ENCODE data around the gene TNS1. TPM values are rescaled to one million over a fixed set of nuclear protein-coding genes. Genes with fewer than 3 reads are reported as not detected.

TNS1 gene
- total RNA-seq, 4 donors from 2014 or later: 57.7 to 120 (median 95.7) TPM

DNA sequence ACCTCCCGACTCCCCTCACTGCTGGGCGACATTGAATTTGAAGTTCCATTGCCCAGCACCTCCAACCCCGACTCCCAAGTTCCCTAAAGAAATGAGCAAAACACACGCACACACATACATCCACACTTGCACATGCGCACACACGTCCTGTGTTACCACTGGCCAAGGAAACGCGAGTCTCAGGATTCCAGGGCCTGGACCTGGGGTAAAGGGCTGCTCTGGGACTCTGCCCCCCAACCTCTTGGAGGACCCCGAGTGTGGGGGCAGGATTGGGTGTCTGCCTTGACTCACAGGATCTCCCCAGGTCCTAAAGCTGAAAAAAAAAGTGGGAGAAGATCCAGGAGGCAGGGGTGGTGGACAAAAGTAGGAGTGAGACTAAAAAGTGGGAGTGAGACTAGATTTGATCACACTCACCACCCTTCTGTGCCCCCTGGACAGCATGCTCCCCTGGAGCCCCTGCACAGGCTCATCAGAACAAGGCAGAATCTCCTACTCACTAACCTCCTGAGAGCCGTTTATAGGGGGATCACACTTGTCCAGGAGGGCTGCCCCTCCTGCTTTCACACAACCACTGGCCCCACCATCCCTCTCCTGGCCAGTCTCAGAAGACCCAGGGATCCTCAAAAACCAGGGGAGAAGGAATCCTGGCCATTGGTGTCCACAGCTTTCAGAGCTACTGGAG is 202.2 kb downstream of the TNS1 start:
- WGBS, 2 donors: 76 to 78% methylated on average over 10 of the region's 10 CpGs
- peak in 1 of 2 donors; percentile 79 for DNase-seq (ENCODE audit: low spot score in 2 of 2)
- TF ChIP-seq, protein P1, sequence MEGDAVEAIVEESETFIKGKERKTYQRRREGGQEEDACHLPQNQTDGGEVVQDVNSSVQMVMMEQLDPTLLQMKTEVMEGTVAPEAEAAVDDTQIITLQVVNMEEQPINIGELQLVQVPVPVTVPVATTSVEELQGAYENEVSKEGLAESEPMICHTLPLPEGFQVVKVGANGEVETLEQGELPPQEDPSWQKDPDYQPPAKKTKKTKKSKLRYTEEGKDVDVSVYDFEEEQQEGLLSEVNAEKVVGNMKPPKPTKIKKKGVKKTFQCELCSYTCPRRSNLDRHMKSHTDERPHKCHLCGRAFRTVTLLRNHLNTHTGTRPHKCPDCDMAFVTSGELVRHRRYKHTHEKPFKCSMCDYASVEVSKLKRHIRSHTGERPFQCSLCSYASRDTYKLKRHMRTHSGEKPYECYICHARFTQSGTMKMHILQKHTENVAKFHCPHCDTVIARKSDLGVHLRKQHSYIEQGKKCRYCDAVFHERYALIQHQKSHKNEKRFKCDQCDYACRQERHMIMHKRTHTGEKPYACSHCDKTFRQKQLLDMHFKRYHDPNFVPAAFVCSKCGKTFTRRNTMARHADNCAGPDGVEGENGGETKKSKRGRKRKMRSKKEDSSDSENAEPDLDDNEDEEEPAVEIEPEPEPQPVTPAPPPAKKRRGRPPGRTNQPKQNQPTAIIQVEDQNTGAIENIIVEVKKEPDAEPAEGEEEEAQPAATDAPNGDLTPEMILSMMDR (IDR thresholded peaks at IDR 0.05): no peak
- no peak for TF ChIP-seq POLR2A (IDR thresholded peaks at IDR 0.05)
- H3K4me3 ChIP-seq (ENCODE audit: low read depth, poor library complexity, severe bottlenecking): no peak overlapping the region
- intact Hi-C loops (cut with DNase I; ENCODE audit: low total_unique reads): no loop called here

DNA sequence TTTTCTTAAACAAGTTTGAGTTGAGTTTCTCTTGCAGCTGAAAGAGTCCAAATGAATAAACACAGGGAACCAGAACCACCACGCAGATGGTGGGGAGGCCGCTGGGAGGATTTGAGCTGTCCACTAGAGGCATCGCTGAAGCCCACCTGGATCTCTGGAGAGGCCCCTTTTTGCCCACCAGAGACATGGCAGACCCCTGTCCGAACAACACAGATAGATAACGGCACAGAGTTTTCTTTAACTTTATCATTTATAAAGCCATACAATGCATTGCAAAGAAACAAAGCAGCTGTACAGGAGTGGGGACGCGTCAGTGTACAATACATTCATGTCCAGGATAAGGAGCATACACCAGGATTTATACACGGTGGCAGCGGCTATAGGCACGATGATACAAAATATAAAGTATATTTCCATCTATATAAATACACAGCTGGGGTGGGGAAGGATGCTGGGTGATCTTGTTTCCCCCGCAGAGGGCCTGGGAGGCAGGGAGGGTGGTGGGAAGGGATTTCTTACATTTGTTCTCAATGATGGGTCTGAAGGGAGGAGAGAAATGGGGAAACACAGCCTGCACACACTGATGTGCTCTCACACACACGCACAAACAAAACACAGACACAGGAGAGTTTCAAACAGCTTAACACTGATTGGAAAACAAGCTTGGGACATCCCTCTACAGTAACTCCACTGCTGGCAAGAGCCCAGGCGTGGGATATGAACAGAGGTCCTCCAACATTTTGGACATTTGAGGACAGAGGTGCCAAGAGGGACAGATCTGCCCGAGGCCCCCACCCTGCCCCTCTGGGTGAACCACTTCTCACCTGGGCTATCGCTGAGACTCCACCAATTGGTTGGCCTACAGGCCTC is 203.0 kb downstream of the TNS1 start:
- DNase-seq (ENCODE audit: low spot score in 2 of 2): peak in 1 of 2 donors; percentile 73
- TF ChIP-seq, protein P1 (IDR thresholded peaks at IDR 0.05): no peak
- TF ChIP-seq POLR2A (IDR thresholded peaks at IDR 0.05): no peak
- H3K4me3 ChIP-seq (ENCODE audit: low read depth, poor library complexity, severe bottlenecking): no peak overlapping the region
- intact Hi-C loops (cut with DNase I; ENCODE audit: low total_unique reads): no loop called here
- 84 to 90% methylated on average over 15 of the region's 15 CpGs for WGBS, 2 donors

DNA sequence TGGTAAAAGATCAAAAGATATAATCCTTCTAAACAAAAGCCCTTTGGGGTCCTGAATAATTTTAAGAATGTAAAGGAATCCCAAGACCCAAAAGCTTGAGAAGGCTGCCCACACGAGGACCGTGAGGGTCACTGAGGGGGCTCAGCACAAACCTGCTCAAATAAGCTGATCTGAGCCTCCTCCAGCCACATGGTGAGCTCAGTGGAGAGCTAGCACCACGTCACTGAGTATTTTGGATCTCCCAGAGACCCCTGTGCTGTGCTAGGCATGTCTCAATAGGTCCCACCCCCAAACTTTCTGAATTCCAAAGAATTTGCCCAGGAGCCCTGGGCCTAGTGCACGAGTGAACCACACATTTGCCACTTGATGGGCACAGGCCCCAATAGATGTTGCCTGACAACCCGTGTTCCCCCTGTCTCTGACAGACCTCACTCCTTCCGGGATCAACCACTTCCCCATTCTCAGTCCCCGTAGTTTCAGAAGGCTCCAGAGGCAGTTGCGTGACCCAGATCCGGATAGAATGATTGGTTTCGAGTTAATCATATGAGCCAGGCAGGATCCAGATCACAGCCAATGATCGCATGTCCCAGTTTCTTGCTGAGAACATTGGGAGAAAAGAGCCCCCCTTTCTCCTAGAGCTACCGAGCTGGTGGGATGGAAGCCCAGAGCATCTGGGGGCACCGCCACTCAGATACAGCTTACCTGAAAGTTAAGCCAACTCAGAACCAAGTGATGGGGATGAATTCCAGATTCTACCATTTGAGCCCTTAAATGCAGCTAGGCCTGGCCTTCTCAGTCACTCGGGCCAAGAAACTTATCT is 203.8 kb downstream of the TNS1 start:
- TF ChIP-seq, protein P1 (IDR thresholded peaks at IDR 0.05): no peak
- TF ChIP-seq POLR2A (IDR thresholded peaks at IDR 0.05): no peak
- 74 to 86% methylated on average over 14 of the region's 14 CpGs for WGBS, 2 donors
- DNase-seq (ENCODE audit: low spot score in 2 of 2): peak; percentile 50 to 84
- H3K4me3 ChIP-seq (ENCODE audit: low read depth, poor library complexity, severe bottlenecking): no peak overlapping the region
- intact Hi-C loops (cut with DNase I; ENCODE audit: low total_unique reads): no loop called here

DNA sequence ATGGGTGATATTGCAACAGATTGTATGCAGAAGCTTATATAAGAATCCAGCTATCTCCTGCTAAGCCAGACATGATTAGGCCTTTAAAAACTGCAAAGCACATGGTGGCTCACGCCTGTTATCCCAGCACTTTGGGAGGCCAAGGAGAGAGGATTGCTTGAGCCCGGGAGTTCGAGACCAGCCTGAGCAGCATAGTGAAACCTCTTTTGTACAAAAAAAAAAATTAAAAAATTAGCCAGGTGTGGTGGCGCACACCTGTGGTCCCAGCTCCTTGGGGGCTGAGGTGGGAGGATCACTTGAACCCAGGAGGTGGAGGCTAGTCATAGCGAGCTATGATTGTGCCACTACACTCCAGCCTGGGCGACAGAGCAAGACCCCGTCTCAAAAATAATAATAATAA is 204.6 kb downstream of the TNS1 start:
- WGBS, 2 donors: 93 to 94% methylated on average over 7 of the region's 7 CpGs
- DNase-seq (ENCODE audit: low spot score in 2 of 2): peak in 1 of 2 donors; percentile 10
- H3K4me3 ChIP-seq (ENCODE audit: low read depth, poor library complexity, severe bottlenecking): no peak overlapping the region
- intact Hi-C loops (cut with DNase I; ENCODE audit: low total_unique reads): no loop called here
- no peak for TF ChIP-seq POLR2A (IDR thresholded peaks at IDR 0.05)

DNA sequence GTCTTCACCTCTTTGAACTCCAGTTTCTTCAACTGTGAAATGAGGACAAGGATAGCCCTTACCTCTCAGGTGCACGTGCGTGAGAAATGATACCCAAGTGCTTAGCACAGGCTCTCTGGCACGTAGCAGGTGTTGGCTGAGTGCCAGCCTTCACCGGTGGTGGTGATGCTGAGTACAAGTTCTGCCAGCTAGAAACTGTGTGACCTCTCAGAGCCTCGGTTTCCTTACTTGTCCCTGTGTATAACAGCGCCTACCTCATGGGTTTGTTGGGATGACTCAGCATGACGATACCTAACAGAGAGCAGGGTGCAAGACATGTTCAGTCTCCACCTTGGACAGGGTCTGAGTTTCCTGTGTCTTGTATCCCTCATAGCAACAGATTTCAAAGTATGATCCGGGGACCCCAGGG is 205.1 kb downstream of the TNS1 start:
- no peak overlapping the region for H3K4me3 ChIP-seq (ENCODE audit: low read depth, poor library complexity, severe bottlenecking)
- peak; percentile 36 to 89 for DNase-seq (ENCODE audit: low spot score in 2 of 2)
- 38 to 55% methylated on average over 8 of the region's 8 CpGs for WGBS, 2 donors
- intact Hi-C loops (cut with DNase I; ENCODE audit: low total_unique reads): no loop called here
- TF ChIP-seq, protein P1 (IDR thresholded peaks at IDR 0.05): no peak
- no peak for TF ChIP-seq POLR2A (IDR thresholded peaks at IDR 0.05)

All from lower leg skin (tissue), 4 donors.